Ovary (tissue), 3 donors: ENCODE measurements around the gene ANTXR2.

ENCODE experiments used
- POLR2A ChIP-seq: fragments of 450-650 bp; IDR thresholded peaks from one replicate; pipeline ENCODE4 v1.6.1; 2017; ENCODE audit warnings: antibody characterized with exemption, mild to moderate bottlenecking, moderate library complexity
- TF ChIP-seq, protein P1 (sequence below), 3 donors: fragments of 450-650 bp in 2 of 3; fragments of 200-600 bp in 1 of 3; IDR thresholded peaks; one replicate each; pipeline versions ENCODE4 v1.5.1 to v1.8.0; 2016 to 2022; ENCODE audit warnings: antibody characterized with exemption in 3 of 3, mild to moderate bottlenecking in 1 of 3
- donor health status: DM: no; HTN: no; CAD: no.

DNA sequence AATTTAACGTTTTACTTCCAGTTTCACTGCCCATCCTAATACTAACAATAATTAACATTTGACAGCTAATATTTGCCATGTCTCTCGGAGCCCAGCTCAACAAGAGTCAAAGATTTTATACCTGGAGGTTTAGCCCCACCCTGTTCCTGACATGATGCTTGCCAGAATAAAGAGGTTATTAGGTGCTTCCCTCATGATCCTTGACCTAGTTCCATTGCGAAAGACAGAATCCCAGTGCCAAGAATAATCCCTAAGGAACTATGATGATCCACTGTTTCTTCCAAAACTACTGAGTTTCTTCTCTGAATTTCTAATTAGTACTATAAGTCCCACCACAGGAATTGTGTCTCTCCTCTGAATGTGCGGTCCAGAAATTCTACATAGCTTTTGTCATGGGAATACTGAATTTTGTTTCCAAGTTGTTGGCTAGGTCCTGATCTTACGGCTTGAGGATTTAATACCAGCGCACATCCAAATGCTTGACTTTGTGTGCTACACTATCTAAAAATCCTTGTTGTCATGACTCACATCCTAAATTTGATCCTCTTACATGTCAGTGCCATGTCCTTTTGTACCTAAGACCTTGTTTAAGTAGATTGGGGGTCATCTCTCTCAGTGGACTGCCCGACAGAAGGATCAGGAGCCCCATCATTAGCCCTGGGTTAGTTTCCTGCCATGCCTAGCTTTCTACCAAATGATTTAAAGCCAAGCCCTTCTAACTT is 23.1 kb downstream of the ANTXR2 start:
- TF ChIP-seq, protein P1, sequence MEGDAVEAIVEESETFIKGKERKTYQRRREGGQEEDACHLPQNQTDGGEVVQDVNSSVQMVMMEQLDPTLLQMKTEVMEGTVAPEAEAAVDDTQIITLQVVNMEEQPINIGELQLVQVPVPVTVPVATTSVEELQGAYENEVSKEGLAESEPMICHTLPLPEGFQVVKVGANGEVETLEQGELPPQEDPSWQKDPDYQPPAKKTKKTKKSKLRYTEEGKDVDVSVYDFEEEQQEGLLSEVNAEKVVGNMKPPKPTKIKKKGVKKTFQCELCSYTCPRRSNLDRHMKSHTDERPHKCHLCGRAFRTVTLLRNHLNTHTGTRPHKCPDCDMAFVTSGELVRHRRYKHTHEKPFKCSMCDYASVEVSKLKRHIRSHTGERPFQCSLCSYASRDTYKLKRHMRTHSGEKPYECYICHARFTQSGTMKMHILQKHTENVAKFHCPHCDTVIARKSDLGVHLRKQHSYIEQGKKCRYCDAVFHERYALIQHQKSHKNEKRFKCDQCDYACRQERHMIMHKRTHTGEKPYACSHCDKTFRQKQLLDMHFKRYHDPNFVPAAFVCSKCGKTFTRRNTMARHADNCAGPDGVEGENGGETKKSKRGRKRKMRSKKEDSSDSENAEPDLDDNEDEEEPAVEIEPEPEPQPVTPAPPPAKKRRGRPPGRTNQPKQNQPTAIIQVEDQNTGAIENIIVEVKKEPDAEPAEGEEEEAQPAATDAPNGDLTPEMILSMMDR (IDR thresholded peaks at IDR 0.05): no peak
- no peak for TF ChIP-seq POLR2A
